Heart left ventricle (tissue), 16 donors: ENCODE data around the gene COMMD9. TPM values are rescaled to one million over a fixed set of nuclear protein-coding genes. Genes with fewer than 3 reads are reported as not detected.

Experiments
- ATAC-seq, 4 donors: fragments of 200-7000 bp; cut with Tn5 transposase; one replicate each; pipeline ENCODE4 v1.9.1; 2020 to 2022; ENCODE audit warnings: moderate library complexity in 4 of 4, mild to moderate bottlenecking in 3 of 4, moderate number of reproducible peaks in 1 of 4
- DNase-seq, 5 donors: peaks; one replicate each; pipeline ENCODE4 v3.0.0-alpha.2; 2020
- H3K27ac ChIP-seq, 12 donors: fragments of 200-600 bp; sonication (generic) in 4 of 12; one replicate each; pipeline versions ENCODE4 v1.5.0 to v1.8.0; 2016 to 2022; ENCODE audit warnings: mild to moderate bottlenecking in 2 of 12
- H3K27me3 ChIP-seq, 9 donors: fragments of 200-600 bp; sonication (generic) in 2 of 9; one replicate each; pipeline versions ENCODE4 v1.5.1 to v1.8.0; 2016 to 2022; ENCODE audit warnings: mild to moderate bottlenecking in 3 of 9
- H3K36me3 ChIP-seq, 9 donors: fragments of 200-600 bp; sonication (generic) in 2 of 9; one replicate each; pipeline versions ENCODE4 v1.5.0 to v1.8.0; 2018 to 2022; ENCODE audit warnings: mild to moderate bottlenecking in 2 of 9
- H3K4me1 ChIP-seq, 12 donors: fragments of 200-600 bp; sonication (generic) in 4 of 12; one replicate each; pipeline versions ENCODE4 v1.5.0 to v1.8.0; 2016 to 2022; ENCODE audit warnings: mild to moderate bottlenecking in 3 of 12
- H3K4me3 ChIP-seq, 12 donors: fragments of 200-600 bp; sonication (generic) in 4 of 12; one replicate each; pipeline versions ENCODE4 v1.5.0 to v1.8.0; 2017 to 2022; ENCODE audit warnings: mild to moderate bottlenecking in 9 of 12, moderate library complexity in 4 of 12
- H3K9me3 ChIP-seq, 12 donors: fragments of 200-600 bp; sonication (generic) in 4 of 12; one replicate each; pipeline versions ENCODE4 v1.5.0 to v1.8.0; 2016 to 2022; ENCODE audit warnings: mild to moderate bottlenecking in 1 of 12
- POLR2A ChIP-seq, 2 donors: fragments of 450-650 bp; IDR thresholded peaks; one replicate each; pipeline ENCODE4 v1.6.1; 2017; ENCODE audit warnings: antibody characterized with exemption in 2 of 2, mild to moderate bottlenecking in 2 of 2, moderate library complexity in 2 of 2
- WGBS, 4 donors: extraction: QIAGEN DNeasy Blood & Tissue Kit in 2 of 4; methylation state at CpG; one replicate each; pipeline versions ENCODE4 v1.1.5 to v1.1.7; 2013 to 2018; 5-methylcytosine and 5-hydroxymethylcytosine counted together
- intact Hi-C, 10 donors: fragments of 100-400 bp; cut with DNase I; formaldehyde crosslinking; loops; one replicate each; pipeline versions ENCODE4 v1.11.1 to v1.14.2; 2022
- polyA plus RNA-seq, 2 donors: library from polyadenylated mRNA; stranded (reverse); fragments of 200-250 nt; gene quantifications; one replicate each; pipeline ENCODE4 v1.2.3, GENCODE V29; 2013
- total RNA-seq, 9 donors: library from RNA; depleted of rRNA in 2 of 9; stranded (reverse); fragments of >200 nt in 2 of 9; fragmentation: NEBNext Ultra II Directional in 3 of 9; extraction: Animal tissue kit (Norgen Biotek cat#: 25700) in 3 of 9; gene quantifications; one replicate each; pipeline versions ENCODE4 v1.1.0 to v1.2.4, GENCODE V29; 2016 to 2023
- TF ChIP-seq, protein P1 (sequence below), 12 donors: fragments of 200-600 bp; sonication (generic) in 4 of 12; IDR thresholded peaks; one replicate each; pipeline versions ENCODE4 v1.5.0 to v1.8.0; 2018 to 2022; ENCODE audit warnings: antibody characterized with exemption in 12 of 12, mild to moderate bottlenecking in 5 of 12
- donor health status: ischemic (EF 13 %, LVEDD 7.1; RV severe dilation, severe dysfunction).
- donor health status: healthy with polysubstance abuse.
- donor health status: DM: no; HTN: yes; CAD: no.
- donor health status: DM: no; HTN: no; CAD: no.
- donor health status: ischemic (EF 25% LVEDD 6.9; RV normal size, moderate dysfunction).
- donor health status: ischemic (EF 25% LVEDD 5.7; RV mildly dilated, moderate dysfunction).
- donor health status: healthy.
- donor health status: DM: yes; HTN: yes; CAD: no.
- donor health status: ischemic (EF 35%, LVEDD 5.7; RV mildly dilated, moderate dysfunction).
- donor health status: nonischemic (EF 11% LVEDD 7.7; RV severe dilation, severe dysfunction).
- donor health status: DM: yes; HTN: yes; CAD: no.
- donor health status: PGD.
- donor health status: ischemic (EF 29% LVEDD 5.4; RV normal size, mild dysfunction).
- donor health status: nonischemic (EF 23%, LVEDD 6.1; RV moderate dilation, normal function).

Gene COMMD9
- total and polyA plus RNA-seq, 11 donors = 39.0 to 92.4 (median 51.6) TPM

- DNase-seq (no peak), ATAC-seq (no peak)
- Histone ChIP-seq H3K27ac (no peak overlapping the region), H3K4me1 (no peaks in the 10 kb centered on the region), H3K27me3 (no peaks in the 10 kb centered on the region), H3K36me3 (peaks cover 0 to 89% (median 82%) of the 10 kb centered on the region in 9 donors), H3K4me3 (no peak overlapping the region), H3K9me3 (peaks cover 0 to 11% (median 0%) of the 10 kb centered on the region in 12 donors)
- TF ChIP-seq, protein P1, sequence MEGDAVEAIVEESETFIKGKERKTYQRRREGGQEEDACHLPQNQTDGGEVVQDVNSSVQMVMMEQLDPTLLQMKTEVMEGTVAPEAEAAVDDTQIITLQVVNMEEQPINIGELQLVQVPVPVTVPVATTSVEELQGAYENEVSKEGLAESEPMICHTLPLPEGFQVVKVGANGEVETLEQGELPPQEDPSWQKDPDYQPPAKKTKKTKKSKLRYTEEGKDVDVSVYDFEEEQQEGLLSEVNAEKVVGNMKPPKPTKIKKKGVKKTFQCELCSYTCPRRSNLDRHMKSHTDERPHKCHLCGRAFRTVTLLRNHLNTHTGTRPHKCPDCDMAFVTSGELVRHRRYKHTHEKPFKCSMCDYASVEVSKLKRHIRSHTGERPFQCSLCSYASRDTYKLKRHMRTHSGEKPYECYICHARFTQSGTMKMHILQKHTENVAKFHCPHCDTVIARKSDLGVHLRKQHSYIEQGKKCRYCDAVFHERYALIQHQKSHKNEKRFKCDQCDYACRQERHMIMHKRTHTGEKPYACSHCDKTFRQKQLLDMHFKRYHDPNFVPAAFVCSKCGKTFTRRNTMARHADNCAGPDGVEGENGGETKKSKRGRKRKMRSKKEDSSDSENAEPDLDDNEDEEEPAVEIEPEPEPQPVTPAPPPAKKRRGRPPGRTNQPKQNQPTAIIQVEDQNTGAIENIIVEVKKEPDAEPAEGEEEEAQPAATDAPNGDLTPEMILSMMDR (IDR thresholded peaks at IDR 0.05) = no peak
- no peak for TF ChIP-seq POLR2A (IDR thresholded peaks at IDR 0.05)
- intact Hi-C loops = loop anchor here in 1 of 10 donors (5.0 kb wide), 1 partner anchor 667 kb away; no protein-coding TSS in a partner anchor
- 94 to 100% (median 95%) methylated on average over 1 to 7 of the region's 7 CpGs for WGBS, 4 donors
These were observed 14.8 kb downstream of the COMMD9 start for GRCh38 chr11:36274414-36274813.

DNA sequence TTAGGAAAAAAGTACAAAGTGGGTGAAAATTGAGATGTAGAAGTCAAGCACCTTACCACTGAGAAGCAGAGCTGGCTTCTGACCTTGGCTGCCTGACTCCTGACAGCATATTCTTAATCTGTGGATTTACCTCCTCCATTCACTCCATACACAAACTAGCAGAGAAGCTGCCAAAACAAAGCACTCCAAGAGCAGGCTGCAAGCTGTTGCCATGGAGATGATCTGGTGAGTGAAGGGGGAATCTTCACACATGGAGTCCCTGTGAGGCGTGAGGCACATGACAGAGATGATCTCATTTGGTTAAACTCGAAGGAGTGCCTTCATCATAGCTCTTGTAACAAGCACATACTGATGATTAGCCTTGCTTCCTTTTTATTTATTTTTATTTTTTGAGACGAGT lies 16.1 kb downstream of the COMMD9 start:
- WGBS, 4 donors = 76 to 89% (median 85%) methylated on average over 3 of the region's 3 CpGs

DNA sequence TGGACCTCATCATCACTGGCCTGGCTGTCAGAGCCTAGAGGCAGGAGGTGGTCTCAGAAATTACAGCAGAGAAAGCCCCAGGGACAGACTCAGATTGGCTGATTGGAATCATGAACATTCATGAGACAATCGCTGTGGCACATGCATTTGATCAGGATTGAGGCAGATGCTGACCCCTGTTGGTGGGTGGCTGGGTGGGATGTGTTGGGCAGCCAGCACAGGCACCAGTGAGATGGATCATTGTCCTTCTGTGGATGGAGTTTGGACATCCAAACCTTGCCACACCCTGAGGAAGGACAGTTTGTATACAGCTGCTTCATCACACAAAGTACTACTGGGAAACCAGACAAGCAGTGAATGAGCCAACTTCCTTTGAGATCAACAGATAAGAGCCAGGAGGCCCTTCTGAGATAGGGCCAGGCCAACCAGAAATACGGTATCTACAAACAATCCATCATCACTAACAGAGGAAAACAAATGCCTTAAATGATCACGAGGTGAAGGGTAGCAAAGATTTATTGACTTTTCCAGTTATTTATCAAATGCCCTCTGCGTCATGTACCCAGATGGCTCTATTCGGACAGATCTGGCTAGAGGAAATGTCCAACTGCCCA lies 17.3 kb downstream of the COMMD9 start:
- no peak for DNase-seq
- peaks cover 0 to 11% (median 0%) of the 10 kb centered on the region in 12 donors for H3K9me3 ChIP-seq
- no peak overlapping the region for H3K27ac ChIP-seq
- ATAC-seq = no peak
- H3K27me3 ChIP-seq = no peaks in the 10 kb centered on the region
- intact Hi-C loops = loop anchor here in 1 of 10 donors (5.0 kb wide), 1 partner anchor 665 kb away; no protein-coding TSS in a partner anchor
- WGBS, 4 donors = 73 to 91% (median 80%) methylated on average over 5 of the region's 5 CpGs
- no peaks in the 10 kb centered on the region for H3K4me1 ChIP-seq
- no peak overlapping the region for H3K4me3 ChIP-seq
- TF ChIP-seq, protein P1 (IDR thresholded peaks at IDR 0.05) = no peak
- TF ChIP-seq POLR2A (IDR thresholded peaks at IDR 0.05) = no peak
- H3K36me3 ChIP-seq = peaks cover 0 to 66% (median 62%) of the 10 kb centered on the region in 9 donors

More for the DNA sequence above, 16.1 kb downstream of the COMMD9 start:
- Histone ChIP-seq H3K36me3 (peaks cover 0 to 76% (median 69%) of the 10 kb centered on the region in 9 donors), H3K27ac (no peak overlapping the region), H3K4me1 (no peaks in the 10 kb centered on the region), H3K9me3 (peaks cover 0 to 11% (median 0%) of the 10 kb centered on the region in 12 donors), H3K27me3 (no peaks in the 10 kb centered on the region), H3K4me3 (no peak overlapping the region)
- no peak for DNase-seq
- TF ChIP-seq, protein P1 (IDR thresholded peaks at IDR 0.05) = no peak
- no peak for TF ChIP-seq POLR2A (IDR thresholded peaks at IDR 0.05)
- intact Hi-C loops = loop anchor here in 1 of 10 donors (5.0 kb wide), 1 partner anchor 666 kb away; no protein-coding TSS in a partner anchor
- no peak for ATAC-seq

DNA sequence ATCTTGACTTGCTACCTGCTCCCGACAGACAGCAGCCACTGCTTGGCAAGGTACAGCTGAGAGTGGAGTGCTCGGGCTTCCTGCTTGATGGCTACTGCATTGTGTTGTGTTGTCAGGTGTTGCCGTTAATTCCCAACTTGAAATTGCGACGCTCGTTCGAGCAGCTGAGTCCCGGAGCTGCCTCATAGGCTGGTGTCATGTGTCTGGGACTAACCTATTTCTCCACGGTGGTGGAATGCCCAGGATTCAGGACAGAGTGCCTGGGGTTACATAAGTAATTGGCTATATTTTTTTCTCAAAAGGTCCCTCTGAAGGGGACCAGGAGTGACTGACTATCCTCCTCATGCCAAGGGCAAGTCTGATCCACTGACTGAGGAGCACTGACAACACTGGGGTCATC lies 18.5 kb downstream of the COMMD9 start:
- no peak overlapping the region for H3K27ac ChIP-seq
- H3K36me3 ChIP-seq = peaks cover 0 to 54% (median 51%) of the 10 kb centered on the region in 9 donors
- DNase-seq (no peak), ATAC-seq (no peak)
- H3K4me3 ChIP-seq = no peak overlapping the region
- peaks cover 0 to 11% (median 0%) of the 10 kb centered on the region in 12 donors for H3K9me3 ChIP-seq
- intact Hi-C loops = loop anchor here in 1 of 10 donors (5.0 kb wide), 1 partner anchor 663 kb away; no protein-coding TSS in a partner anchor
- peaks cover 0 to 2% (median 0%) of the 10 kb centered on the region in 12 donors for H3K4me1 ChIP-seq
- no peaks in the 10 kb centered on the region for H3K27me3 ChIP-seq
- no peak for TF ChIP-seq POLR2A (IDR thresholded peaks at IDR 0.05)
- TF ChIP-seq, protein P1 (IDR thresholded peaks at IDR 0.05) = no peak
- WGBS, 4 donors = 86 to 94% (median 92%) methylated on average over 6 to 9 of the region's 9 CpGs
